Hepatocyte (in vitro differentiated cells): ENCODE data around the gene VWC2. TPM values are rescaled to one million over a fixed set of nuclear protein-coding genes. Genes with fewer than 3 reads are reported as not detected.

Experiments
- DNase-seq: peaks from one replicate; pipeline ENCODE4 v3.0.0-alpha.2; 2016; ENCODE audit warnings: low spot score
- H2AFZ ChIP-seq: fragments of 200-600 bp; sonication (generic); 2 replicates; pipeline ENCODE4 v1.6.0; 2016; ENCODE audit warnings: antibody characterized with exemption, mild to moderate bottlenecking
- H3K27ac ChIP-seq: fragments of 200-600 bp; sonication (generic); 2 replicates; pipeline ENCODE4 v1.5.1; 2016; ENCODE audit warnings: mild to moderate bottlenecking
- H3K27me3 ChIP-seq: fragments of 200-600 bp; sonication (generic); 2 replicates; pipeline ENCODE4 v1.6.1; 2016
- H3K36me3 ChIP-seq: fragments of 200-600 bp; sonication (generic); replicated peaks from 2 replicates; pipeline ENCODE4 v1.5.1; 2016; ENCODE audit warnings: low read depth; ENCODE audit not compliant: insufficient read depth
- H3K4me1 ChIP-seq: fragments of 200-600 bp; sonication (generic); 2 replicates; pipeline ENCODE4 v1.5.1; 2016; ENCODE audit warnings: mild to moderate bottlenecking, moderate library complexity; ENCODE audit not compliant: insufficient read depth
- H3K4me2 ChIP-seq: fragments of 200-600 bp; sonication (generic); 2 replicates; pipeline ENCODE4 v1.6.0; 2016
- H3K4me3 ChIP-seq: fragments of 200-600 bp; sonication (generic); 2 replicates; pipeline ENCODE4 v1.5.1; 2016; ENCODE audit warnings: mild to moderate bottlenecking
- H3K79me2 ChIP-seq: fragments of 200-600 bp; sonication (generic); 2 replicates; pipeline ENCODE4 v1.6.0; 2017; ENCODE audit warnings: mild to moderate bottlenecking
- H3K9me2 ChIP-seq: fragments of 200-600 bp; sonication (generic); replicated peaks from 2 replicates; pipeline ENCODE4 v1.6.0; 2017; ENCODE audit warnings: mild to moderate bottlenecking; ENCODE audit not compliant: insufficient read depth
- H3K9me3 ChIP-seq: fragments of 200-600 bp; sonication (generic); 2 replicates; pipeline ENCODE4 v1.5.1; 2016; ENCODE audit warnings: low read depth, mild to moderate bottlenecking
- H4K20me1 ChIP-seq: fragments of 200-600 bp; sonication (generic); 2 replicates; pipeline ENCODE4 v1.6.0; 2016; ENCODE audit warnings: mild to moderate bottlenecking; ENCODE audit not compliant: insufficient read depth, poor library complexity, severe bottlenecking
- EZH2 ChIP-seq: fragments of 200-600 bp; sonication (generic); IDR thresholded peaks from 2 replicates; pipeline ENCODE4 v1.6.1; 2016; ENCODE audit warnings: antibody characterized with exemption, mild to moderate bottlenecking, borderline replicate concordance
- EZH2phosphoT487 ChIP-seq: fragments of 200-600 bp; sonication (generic); IDR thresholded peaks from one replicate; pipeline ENCODE4 v1.6.1; 2018; ENCODE audit warnings: antibody characterized with exemption, mild to moderate bottlenecking, low read depth, moderate library complexity; ENCODE audit not compliant: unreplicated experiment, severe bottlenecking
- WGBS: methylation state at CpG from one replicate; pipeline ENCODE4 v1.1.6; 2016; ENCODE audit warnings: low lambda C conversion rate; ENCODE audit errors: missing lambda C conversion rate; 5-methylcytosine and 5-hydroxymethylcytosine counted together
- polyA plus RNA-seq: library from polyadenylated mRNA; unstranded; fragments of >200 nt; fragmentation: Nextera tagmentation; extraction: Ambion mirVana; gene quantifications from 2 replicates; pipeline ENCODE4 v1.2.1, GENCODE V29; 2016
- total RNA-seq: library from RNA; depleted of rRNA; stranded (reverse); fragments of >200 nt; gene quantifications from 2 replicates; pipeline ENCODE4 v1.2.3, GENCODE V29; 2014
- TF ChIP-seq, protein P1 (sequence below): fragments of 200-600 bp; sonication (generic); IDR thresholded peaks from 2 replicates; pipeline ENCODE4 v1.5.1; 2016; ENCODE audit warnings: antibody characterized with exemption, mild to moderate bottlenecking; ENCODE audit not compliant: poor library complexity

Gene VWC2
- total and polyA plus RNA-seq, 2 experiments from 2014 or later, result not detected

DNA sequence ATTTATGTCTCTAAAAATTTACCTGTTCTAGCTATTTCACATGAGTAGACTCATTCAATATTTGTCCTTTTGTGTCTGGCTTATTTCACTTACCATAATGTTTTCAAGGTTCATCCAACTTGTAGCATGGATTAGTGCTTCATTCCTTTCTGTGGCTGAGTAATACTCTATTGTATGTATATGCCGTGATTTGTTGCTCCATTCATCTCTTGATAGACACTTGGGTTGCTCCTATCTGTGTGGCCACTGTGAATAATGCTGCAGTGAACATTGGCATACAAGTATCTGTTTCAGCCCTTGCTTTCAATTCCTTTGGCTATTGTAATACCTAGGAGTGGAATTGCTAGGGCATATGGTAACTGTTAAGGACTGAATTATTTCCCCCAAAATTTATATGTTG, 86.9 kb downstream of the VWC2 start:
- Histone ChIP-seq H3K79me2 (no peaks in the 10 kb centered on the region), H3K9me2 (no peaks in the 10 kb centered on the region), H2AFZ (no peak overlapping the region), H3K36me3 (no peaks in the 10 kb centered on the region), H3K4me3 (no peak overlapping the region), H3K27ac (no peak overlapping the region), H3K4me1 (no peaks in the 10 kb centered on the region), H3K9me3 (no peaks in the 10 kb centered on the region), H4K20me1 (no peaks in the 10 kb centered on the region), H3K27me3 (no peaks in the 10 kb centered on the region), H3K4me2 (no peak overlapping the region)
- 94% methylated on average over 1 of the region's 1 CpG for WGBS
- no peak for DNase-seq
- TF ChIP-seq, protein P1, sequence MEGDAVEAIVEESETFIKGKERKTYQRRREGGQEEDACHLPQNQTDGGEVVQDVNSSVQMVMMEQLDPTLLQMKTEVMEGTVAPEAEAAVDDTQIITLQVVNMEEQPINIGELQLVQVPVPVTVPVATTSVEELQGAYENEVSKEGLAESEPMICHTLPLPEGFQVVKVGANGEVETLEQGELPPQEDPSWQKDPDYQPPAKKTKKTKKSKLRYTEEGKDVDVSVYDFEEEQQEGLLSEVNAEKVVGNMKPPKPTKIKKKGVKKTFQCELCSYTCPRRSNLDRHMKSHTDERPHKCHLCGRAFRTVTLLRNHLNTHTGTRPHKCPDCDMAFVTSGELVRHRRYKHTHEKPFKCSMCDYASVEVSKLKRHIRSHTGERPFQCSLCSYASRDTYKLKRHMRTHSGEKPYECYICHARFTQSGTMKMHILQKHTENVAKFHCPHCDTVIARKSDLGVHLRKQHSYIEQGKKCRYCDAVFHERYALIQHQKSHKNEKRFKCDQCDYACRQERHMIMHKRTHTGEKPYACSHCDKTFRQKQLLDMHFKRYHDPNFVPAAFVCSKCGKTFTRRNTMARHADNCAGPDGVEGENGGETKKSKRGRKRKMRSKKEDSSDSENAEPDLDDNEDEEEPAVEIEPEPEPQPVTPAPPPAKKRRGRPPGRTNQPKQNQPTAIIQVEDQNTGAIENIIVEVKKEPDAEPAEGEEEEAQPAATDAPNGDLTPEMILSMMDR, result no peak
- no peak for TF ChIP-seq EZH2phosphoT487
- TF ChIP-seq EZH2, result no peak

DNA sequence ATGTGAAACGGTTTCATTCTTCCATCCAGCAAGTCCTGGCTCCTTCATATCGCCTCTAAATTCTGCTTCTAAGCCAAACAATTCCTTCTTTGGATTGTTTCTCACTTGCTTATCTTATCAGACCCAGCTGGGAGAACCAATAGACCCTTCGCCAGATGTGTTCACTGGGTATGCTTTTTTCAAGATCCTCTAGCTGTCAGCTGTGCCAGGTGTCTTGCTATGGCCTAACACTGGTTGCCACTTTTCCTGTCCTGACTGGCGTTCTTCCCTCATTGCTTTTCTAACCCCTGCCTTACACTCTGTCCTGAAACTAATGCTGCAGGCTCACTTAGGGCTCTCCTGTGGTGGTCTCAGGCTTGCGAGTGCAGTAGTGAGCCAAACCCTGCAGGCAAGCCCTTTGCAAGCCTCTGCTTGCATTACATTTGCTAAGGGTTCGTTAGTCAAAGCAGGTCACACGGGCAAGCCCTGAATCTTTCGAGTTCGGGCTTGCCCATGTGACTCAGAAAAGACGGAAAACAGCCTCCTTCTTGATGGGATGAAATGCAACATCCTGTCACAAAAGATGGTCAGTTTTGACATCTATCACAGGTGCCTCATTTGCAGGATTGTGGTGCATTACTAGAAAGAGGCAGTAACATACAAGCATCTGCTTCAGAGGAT, 92.8 kb downstream of the VWC2 start:
- H3K9me3 ChIP-seq, result no peaks in the 10 kb centered on the region
- H3K9me2 ChIP-seq, result no peaks in the 10 kb centered on the region
- TF ChIP-seq, protein P1, result no peak
- no peak for TF ChIP-seq EZH2phosphoT487
- no peak for TF ChIP-seq EZH2
- no peak overlapping the region for H3K4me3 ChIP-seq
- H3K79me2 ChIP-seq, result no peaks in the 10 kb centered on the region
- DNase-seq, result no peak
- H3K36me3 ChIP-seq, result no peaks in the 10 kb centered on the region
- no peaks in the 10 kb centered on the region for H3K4me1 ChIP-seq
- no peaks in the 10 kb centered on the region for H4K20me1 ChIP-seq
- no peak overlapping the region for H3K4me2 ChIP-seq
- no peak overlapping the region for H3K27ac ChIP-seq
- H2AFZ ChIP-seq, result no peak overlapping the region
- WGBS, result 72% methylated on average over 10 of the region's 10 CpGs
- H3K27me3 ChIP-seq, result no peaks in the 10 kb centered on the region

DNA sequence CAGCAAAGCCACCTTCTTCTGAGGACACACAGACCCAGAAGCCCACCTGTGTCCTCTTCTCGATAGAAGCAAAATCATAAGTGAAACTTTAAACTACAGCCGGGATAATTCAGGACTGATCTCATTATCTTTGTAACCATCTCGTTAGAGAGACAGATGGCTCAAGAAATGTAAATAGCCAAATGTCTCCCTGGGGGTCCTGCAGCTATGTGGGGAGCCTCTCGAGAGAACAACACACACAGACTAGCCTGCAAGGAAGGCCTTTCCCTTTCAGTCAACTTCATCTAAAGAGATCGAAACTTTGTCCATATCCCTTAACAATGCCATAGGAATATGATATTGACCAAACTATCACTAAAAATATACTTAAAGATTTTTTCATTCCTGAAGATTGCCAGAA, 93.5 kb downstream of the VWC2 start:
- H3K36me3 ChIP-seq, result no peaks in the 10 kb centered on the region
- WGBS, result 46% methylated on average over 5 of the region's 5 CpGs

More for the DNA sequence above, 93.5 kb downstream of the VWC2 start:
- Histone ChIP-seq H4K20me1 (no peaks in the 10 kb centered on the region), H3K9me3 (no peaks in the 10 kb centered on the region), H3K4me1 (no peaks in the 10 kb centered on the region), H3K9me2 (no peaks in the 10 kb centered on the region), H2AFZ (no peak overlapping the region), H3K79me2 (no peaks in the 10 kb centered on the region), H3K27me3 (no peaks in the 10 kb centered on the region), H3K4me2 (no peak overlapping the region), H3K4me3 (no peak overlapping the region), H3K27ac (no peak overlapping the region)
- no peak for DNase-seq
- TF ChIP-seq, protein P1, result no peak
- TF ChIP-seq EZH2 (no peak), EZH2phosphoT487 (no peak)
